ENCODE data around the gene TNC.
"Not testable (repeated sequence)": the region's sequence is repeated elsewhere in the genome, so short reads cannot be mapped to it uniquely, and the experiment has no call there.

TNC gene

DNA sequence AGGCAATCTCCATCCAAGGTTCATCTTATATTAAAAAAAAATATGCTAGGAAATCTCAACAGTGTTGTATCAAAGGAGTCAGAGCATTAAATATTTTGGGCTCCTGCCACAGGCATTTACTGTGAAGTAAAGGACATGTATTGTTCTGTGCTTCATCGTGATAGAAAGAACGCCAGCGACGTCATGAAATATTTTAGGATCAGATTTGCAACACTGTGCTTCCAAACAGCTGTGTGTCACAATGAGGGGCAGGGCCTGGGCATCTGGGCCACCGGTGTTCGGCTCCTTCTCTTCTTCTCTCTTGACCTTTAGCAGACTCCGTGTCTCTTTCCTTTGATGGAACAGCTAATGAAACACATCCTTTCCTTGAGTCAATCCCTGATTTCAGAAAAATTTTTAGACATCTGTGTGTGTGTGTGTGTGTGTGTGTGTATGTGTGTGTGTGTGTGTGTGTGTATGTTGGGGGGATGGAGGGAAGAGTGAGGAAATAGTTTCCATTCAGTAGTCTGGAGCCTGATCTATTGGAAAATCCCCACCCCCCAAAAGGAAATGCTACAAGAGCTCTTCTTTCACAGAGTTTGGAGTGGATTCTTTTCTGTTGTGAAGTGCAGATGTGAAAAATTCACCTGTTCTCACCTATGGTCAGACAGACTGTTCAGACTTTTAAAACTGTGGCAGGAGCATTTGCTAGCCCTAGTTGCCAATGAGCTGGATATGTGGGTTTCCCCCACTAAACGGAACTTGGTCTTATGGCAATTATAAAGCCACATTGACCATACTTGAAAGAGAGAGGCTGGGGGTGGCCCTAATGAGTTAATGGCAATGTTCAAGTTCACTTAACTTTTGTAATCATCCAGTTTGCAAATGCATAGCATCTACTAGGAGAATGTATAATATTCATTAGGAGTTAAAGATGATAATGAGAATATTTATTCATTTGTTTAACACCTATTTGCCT lies 18.1 kb upstream of the TNC start:
- no peak for DNase-seq

DNA sequence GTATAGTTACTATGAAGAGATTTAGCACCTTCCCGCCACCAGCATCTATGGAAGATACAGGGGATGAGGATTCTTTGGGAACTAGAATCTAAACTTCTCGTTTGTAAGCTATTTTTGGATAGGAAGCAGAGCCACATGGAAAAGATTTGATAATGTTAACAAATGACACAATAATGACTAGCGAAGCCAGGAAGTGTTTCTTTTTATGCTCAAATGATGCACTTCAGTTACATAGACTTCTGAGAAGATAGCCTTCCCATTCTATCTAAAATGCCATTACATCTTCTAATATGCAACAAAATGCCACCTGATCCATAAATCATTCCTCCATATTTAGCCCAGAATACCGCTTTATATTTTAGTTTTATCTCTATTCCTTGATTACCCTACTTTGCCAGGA lies 17.0 kb upstream of the TNC start:
- no peak for DNase-seq

GRCh38 chr9:115133649-115134048 lies 15.7 kb upstream of the TNC start:
- no peak for DNase-seq

DNA sequence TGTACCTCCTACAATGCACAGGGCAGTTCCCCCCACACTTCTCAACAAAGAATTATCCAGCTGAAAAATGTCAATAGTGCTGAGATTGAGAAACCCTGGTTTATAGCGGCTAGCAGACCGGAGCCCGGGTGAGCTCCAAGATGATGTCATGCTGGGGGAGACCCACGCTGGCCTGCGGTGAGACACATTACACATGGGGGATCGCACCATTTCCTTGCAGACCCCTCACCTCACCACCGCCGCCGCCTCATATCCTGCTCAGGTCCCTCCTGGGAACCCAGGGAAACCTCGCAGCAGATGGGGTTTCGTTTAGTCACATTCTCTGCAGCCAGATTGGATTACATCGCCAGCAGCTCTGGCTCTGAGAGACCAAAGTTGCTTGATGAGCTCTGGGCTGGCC lies 14.7 kb upstream of the TNC start:
- DNase-seq: no peak

DNA sequence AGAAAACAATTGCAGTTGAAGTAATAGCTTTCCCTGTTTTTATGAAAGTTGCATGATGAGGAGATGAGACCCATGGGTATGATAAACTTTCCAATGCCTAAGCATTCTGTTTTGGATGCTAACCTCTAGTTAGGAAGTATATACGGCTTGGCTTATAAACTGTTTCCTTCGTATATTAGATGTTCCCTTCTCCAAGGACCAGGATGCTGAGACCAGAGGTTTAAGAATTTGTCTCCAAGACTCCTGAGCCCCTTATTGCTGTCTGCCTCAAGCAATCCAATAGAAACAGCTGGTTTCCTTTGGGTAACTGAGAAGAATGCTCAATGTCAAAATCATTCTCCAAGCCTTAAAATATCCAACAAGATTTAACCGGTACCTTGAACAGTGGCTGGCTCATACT lies 12.2 kb upstream of the TNC start:
- DNase-seq: no peak

GRCh38 chr9:115128726-115129125 lies 10.8 kb upstream of the TNC start:
- DNase-seq: not testable (repeated sequence)

DNA sequence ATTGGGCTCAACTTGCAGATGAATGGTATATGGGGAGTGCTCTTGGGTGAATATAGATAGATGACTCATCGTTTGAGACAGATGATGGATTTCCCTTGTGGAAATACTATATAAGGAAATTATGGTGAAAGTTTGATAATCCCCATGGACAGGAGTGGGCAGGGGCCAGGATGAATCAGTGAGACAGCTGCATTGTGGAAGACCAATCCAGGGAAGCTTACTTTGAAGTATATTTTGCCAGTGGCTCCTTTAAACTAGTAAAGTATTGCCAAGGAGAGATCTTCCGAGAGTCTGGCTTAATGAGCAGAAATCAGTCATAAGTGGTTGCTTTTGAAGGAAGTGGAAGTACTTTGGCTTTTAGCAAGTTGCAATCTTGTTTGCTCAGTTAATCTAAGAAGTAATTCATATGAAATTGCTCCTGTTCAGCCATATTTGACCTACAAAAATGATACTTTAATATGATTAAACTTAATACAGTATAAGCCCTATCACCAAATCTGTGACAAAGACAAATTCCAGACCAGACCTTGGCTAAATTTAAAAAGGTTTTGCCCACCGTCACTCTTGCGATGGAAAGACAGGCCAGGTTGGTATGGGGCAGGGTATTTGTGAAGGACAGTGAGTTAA lies 9.3 kb upstream of the TNC start:
- no peak for DNase-seq

GRCh38 chr9:115126404-115126803 lies 8.4 kb upstream of the TNC start:
- no peak for DNase-seq

- no peak for DNase-seq
Measured at GRCh38 chr9:115122937-115123336, 5.0 kb upstream of the TNC start.

DNA sequence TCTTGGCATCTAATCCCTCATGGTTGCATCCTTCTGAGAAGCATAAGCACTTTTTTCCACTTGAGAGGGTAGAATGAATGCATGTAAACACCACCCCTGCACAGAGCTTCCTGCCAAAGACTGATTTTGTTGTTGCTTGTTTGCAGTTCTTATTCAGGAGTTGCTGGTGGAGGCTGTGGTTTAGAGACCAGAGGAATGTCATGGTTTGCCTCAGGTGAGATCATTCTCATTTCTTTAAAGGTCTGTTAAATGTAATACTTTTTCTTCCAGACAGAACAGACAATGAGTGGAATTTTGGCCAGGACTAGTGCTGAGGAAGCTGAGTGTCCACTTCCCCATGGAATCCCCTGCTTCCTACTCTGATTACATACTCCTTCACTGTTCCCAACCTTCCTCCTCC lies 3.2 kb upstream of the TNC start:
- no peak for DNase-seq

DNA sequence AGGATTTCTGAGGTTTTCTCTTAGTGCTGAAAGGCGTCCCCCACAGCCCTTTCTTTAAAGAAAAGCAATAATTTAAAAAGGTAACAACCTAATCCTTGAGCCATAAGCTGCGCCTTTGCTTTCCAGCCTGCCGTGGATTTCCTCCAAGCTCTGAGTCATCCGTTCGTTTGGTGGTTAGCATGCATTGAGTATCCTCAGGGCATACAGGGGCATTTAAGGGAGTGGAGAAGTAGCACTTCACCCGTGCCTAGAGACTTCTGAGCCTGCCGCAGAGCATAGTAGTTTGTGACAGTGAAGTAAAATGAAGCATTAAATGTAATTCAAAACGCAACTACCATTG lies 892 bp upstream of the TNC start:
- peak in 12 of 56 donors; percentile 4 to 31 (median 16) for DNase-seq

GRCh38 chr9:115116421-115117284 lies 1.3 kb downstream of the TNC start:
- no peak for DNase-seq

- DNase-seq: no peak
Measured at GRCh38 chr9:115115924-115116323, 2.0 kb downstream of the TNC start.

DNA sequence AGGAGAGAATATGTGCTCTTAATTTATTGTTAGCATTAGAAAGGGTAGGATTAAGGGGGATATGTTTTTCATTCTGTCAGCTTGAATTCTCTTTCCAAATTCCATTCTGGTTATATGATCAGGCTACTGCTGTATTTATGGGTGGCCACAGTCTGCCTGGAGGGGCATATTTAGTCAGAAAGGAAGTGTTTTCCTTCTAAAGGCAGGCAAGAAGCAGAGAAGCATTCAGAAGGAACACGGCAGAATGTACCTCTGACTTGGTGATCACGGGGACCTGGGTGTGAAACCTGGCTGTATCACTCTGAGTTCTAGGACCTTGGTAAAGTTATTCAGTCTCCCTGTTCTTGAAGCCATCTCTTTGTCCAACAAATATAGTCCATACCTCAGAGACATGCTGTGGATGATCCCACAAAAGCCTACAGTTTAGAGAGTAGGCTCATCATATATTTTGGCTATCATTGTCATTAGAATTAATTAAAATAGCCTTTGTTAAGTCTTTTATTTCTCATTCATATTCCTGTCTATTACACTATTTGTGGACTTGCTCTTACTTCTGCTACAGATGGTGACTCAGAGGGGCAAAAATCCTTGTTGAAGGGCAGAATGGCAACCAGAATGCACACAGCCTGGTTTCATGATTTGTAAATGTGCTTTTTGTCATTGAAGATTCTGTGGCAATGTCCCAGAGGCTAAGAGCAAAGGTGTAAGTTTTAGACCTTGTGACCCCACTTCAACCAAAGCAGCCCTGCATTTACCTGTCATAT lies 2.7 kb downstream of the TNC start:
- no peak for DNase-seq

DNA sequence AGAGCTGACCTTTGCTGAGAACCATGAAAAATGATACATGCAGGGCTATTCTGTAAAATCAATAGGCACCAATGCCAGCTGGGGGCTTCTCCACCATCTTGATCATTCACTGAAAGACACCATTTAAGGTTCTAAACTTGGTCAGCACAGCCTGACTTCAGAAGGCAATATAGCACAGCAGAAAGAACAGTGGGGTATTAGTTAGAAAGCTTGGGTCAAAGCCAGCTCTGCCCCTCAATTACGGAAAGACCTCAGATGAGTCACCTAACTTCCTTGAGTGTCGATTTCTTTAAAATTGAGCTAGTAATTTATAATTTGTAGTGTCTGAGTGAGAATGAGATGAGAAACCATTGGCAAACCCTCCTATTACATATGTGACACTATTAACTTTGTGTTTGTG lies 3.4 kb downstream of the TNC start:
- DNase-seq: no peak

- DNase-seq: no peak
Measured at GRCh38 chr9:115114084-115114483, 3.9 kb downstream of the TNC start.

- DNase-seq: no peak
Measured at GRCh38 chr9:115111874-115112273, 6.1 kb downstream of the TNC start.

- DNase-seq: no peak
Measured at GRCh38 chr9:115109486-115109885, 8.5 kb downstream of the TNC start.

- DNase-seq: no peak
Measured at GRCh38 chr9:115107701-115108100, 10.3 kb downstream of the TNC start.

- no peak for DNase-seq
Measured at GRCh38 chr9:115106642-115107041, 11.3 kb downstream of the TNC start.

- DNase-seq: no peak
Measured at GRCh38 chr9:115106001-115106400, 12.0 kb downstream of the TNC start.

Data from nucleus accumbens (tissue), 56 donors.